Measurements from ENCODE around the gene PANK1.

GRCh38 chr10:89576022-89576421, 69.0 kb downstream of the PANK1 start:
- TF ChIP-seq BMI1 (IDR thresholded peaks at IDR 0.05; ENCODE audit: low read length) (no peak), GTF2B (IDR thresholded peaks at IDR 0.05; ENCODE audit: extremely low read depth, insufficient read length) (no peak), FOS (IDR thresholded peaks at IDR 0.05; ENCODE audit: extremely low read depth, insufficient read length) (no peak), CAMTA2 (CRISPR knock-in tag; conservative IDR thresholded peaks at IDR 0.05) (no peak), BACH1 (tag; IDR thresholded peaks at IDR 0.05) (no peak), HDGF (IDR thresholded peaks at IDR 0.05) (no peak), CBX1 (IDR thresholded peaks at IDR 0.05; ENCODE audit: low read depth) (no peak), XRCC5 (IDR thresholded peaks at IDR 0.05; ENCODE audit: low read depth, low read length) (no peak), HMGN3 (IDR thresholded peaks at IDR 0.05; ENCODE audit: borderline replicate concordance, extremely low read depth, insufficient read length, low read depth, low read length) (no peak), CEBPB (tag; IDR thresholded peaks at IDR 0.05) (no peak), SIN3B (IDR thresholded peaks at IDR 0.05; ENCODE audit: low read depth) (no peak)
- TF ChIP-seq, protein P1, sequence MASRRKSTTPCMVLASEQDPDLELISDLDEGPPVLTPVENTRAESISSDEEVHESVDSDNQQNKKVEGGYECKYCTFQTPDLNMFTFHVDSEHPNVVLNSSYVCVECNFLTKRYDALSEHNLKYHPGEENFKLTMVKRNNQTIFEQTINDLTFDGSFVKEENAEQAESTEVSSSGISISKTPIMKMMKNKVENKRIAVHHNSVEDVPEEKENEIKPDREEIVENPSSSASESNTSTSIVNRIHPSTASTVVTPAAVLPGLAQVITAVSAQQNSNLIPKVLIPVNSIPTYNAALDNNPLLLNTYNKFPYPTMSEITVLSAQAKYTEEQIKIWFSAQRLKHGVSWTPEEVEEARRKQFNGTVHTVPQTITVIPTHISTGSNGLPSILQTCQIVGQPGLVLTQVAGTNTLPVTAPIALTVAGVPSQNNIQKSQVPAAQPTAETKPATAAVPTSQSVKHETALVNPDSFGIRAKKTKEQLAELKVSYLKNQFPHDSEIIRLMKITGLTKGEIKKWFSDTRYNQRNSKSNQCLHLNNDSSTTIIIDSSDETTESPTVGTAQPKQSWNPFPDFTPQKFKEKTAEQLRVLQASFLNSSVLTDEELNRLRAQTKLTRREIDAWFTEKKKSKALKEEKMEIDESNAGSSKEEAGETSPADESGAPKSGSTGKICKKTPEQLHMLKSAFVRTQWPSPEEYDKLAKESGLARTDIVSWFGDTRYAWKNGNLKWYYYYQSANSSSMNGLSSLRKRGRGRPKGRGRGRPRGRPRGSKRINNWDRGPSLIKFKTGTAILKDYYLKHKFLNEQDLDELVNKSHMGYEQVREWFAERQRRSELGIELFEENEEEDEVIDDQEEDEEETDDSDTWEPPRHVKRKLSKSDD (conservative IDR thresholded peaks at IDR 0.05; ENCODE audit: low read length), result no peak
- TF ChIP-seq, protein P2, sequence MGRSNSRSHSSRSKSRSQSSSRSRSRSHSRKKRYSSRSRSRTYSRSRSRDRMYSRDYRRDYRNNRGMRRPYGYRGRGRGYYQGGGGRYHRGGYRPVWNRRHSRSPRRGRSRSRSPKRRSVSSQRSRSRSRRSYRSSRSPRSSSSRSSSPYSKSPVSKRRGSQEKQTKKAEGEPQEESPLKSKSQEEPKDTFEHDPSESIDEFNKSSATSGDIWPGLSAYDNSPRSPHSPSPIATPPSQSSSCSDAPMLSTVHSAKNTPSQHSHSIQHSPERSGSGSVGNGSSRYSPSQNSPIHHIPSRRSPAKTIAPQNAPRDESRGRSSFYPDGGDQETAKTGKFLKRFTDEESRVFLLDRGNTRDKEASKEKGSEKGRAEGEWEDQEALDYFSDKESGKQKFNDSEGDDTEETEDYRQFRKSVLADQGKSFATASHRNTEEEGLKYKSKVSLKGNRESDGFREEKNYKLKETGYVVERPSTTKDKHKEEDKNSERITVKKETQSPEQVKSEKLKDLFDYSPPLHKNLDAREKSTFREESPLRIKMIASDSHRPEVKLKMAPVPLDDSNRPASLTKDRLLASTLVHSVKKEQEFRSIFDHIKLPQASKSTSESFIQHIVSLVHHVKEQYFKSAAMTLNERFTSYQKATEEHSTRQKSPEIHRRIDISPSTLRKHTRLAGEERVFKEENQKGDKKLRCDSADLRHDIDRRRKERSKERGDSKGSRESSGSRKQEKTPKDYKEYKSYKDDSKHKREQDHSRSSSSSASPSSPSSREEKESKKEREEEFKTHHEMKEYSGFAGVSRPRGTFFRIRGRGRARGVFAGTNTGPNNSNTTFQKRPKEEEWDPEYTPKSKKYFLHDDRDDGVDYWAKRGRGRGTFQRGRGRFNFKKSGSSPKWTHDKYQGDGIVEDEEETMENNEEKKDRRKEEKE (IDR thresholded peaks at IDR 0.05; ENCODE audit: borderline replicate concordance in 1 of 2, control insufficient read depth in 1 of 2, low read depth in 2 of 2, low read length in 1 of 2), result no peak
- TF ChIP-seq, protein P3, sequence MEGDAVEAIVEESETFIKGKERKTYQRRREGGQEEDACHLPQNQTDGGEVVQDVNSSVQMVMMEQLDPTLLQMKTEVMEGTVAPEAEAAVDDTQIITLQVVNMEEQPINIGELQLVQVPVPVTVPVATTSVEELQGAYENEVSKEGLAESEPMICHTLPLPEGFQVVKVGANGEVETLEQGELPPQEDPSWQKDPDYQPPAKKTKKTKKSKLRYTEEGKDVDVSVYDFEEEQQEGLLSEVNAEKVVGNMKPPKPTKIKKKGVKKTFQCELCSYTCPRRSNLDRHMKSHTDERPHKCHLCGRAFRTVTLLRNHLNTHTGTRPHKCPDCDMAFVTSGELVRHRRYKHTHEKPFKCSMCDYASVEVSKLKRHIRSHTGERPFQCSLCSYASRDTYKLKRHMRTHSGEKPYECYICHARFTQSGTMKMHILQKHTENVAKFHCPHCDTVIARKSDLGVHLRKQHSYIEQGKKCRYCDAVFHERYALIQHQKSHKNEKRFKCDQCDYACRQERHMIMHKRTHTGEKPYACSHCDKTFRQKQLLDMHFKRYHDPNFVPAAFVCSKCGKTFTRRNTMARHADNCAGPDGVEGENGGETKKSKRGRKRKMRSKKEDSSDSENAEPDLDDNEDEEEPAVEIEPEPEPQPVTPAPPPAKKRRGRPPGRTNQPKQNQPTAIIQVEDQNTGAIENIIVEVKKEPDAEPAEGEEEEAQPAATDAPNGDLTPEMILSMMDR (IDR thresholded peaks at IDR 0.05 in 2 of 3, conservative IDR thresholded peaks at IDR 0.05 in 1 of 3; ENCODE audit: insufficient read depth in 2 of 3, low read depth in 1 of 3, low read length in 3 of 3), result no peak
